ENCODE measurements around the gene TEAD4. TPM values are rescaled to one million over a fixed set of nuclear protein-coding genes. Genes with fewer than 3 reads are reported as not detected.

Gene TEAD4
- total and polyA plus RNA-seq, 12 donors = 4.7 to 45.6 (median 11.4) TPM

DNA sequence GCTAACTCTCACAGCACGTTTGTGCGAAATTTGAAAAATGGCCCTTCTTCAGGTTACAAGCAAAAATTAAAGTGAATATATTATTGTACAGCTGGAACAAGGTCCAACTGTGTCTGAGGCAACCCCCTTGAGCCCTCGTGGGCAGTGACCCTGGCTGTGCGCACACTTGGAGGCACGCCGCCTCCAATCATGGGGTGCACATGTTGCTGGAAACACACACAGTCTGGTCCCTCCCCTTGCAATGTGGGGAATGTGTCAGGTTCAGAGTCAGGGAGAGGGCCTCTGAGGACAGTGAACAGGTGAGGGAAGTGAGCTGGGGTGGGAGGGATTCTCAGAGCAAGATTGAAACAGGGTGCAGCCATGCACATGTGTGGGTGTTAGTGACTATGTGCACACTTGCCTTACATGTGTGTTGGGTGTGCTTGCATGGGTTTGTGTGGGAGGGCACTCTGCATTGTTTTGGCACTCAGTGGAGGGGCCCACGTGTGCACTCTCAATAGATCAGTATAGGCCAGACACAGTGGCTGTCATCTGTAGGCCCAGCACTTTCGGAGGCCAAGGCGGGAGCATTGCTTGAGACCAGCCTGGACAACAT lies 127.6 kb downstream of the TEAD4 start:
- intact Hi-C loops (cut with DNase I) = no loop called here

DNA sequence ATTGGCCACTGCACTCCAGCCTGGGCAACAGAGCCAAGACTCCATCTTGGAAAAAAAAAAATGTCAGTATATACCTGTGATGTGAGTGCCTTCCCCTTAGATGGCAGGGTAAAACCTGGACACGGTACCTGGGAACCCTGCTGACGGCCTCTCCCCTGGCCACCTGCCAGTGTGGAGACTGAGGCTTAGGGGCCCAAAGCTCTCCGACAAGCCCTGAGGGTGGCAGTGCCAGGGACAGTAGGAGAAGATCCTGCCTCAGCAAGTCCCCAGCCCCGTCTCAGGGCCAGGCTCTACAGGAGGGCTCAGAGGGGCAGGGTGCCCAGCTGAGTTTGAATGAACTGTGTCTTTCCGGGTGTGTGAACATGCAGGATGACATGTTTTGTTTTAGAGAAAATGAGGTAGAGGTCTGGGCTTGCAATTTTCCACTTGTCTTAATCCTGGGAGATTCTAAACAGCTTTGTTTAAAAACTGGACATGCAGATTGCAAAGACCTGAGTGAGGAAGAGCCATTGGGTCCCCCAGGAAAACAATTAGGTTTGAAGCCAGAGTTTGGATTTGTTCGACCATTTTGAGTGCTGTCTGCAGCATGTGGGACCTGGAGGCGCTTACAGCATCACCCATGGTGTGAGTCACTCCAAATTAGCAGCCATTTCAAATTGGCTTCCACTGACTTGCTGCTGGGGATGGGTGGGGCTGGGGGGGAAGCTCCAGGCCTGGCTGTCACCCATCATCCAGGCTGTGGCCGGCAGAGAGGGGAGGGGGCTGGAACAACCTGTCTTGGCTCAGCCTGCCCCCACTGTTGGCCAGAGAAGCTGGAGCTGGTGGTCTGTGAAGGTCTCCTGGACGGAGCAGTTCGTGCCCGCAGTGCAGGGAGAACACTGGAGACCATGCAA lies 128.8 kb downstream of the TEAD4 start:
- peaks cover 0 to 30% (median 0%) of the 10 kb centered on the region in 9 donors for H3K36me3 ChIP-seq
- no peaks in the 10 kb centered on the region for H3K9me3 ChIP-seq
- WGBS, 2 donors = 81 to 85% methylated on average over 11 of the region's 11 CpGs
- TF ChIP-seq, protein P1, sequence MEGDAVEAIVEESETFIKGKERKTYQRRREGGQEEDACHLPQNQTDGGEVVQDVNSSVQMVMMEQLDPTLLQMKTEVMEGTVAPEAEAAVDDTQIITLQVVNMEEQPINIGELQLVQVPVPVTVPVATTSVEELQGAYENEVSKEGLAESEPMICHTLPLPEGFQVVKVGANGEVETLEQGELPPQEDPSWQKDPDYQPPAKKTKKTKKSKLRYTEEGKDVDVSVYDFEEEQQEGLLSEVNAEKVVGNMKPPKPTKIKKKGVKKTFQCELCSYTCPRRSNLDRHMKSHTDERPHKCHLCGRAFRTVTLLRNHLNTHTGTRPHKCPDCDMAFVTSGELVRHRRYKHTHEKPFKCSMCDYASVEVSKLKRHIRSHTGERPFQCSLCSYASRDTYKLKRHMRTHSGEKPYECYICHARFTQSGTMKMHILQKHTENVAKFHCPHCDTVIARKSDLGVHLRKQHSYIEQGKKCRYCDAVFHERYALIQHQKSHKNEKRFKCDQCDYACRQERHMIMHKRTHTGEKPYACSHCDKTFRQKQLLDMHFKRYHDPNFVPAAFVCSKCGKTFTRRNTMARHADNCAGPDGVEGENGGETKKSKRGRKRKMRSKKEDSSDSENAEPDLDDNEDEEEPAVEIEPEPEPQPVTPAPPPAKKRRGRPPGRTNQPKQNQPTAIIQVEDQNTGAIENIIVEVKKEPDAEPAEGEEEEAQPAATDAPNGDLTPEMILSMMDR (IDR thresholded peaks at IDR 0.05) = no peak
- H3K4me3 ChIP-seq = no peak overlapping the region
- H3K27me3 ChIP-seq = no peaks in the 10 kb centered on the region
- ATAC-seq (no peak), DNase-seq (no peak)
- intact Hi-C loops (cut with DNase I) = no loop called here
- H3K27ac ChIP-seq = peak overlapping the region in 4 of 10 donors; percentile 18 to 53 (median 35)
- peaks cover 16 to 95% (median 75%) of the 10 kb centered on the region in 9 donors for H3K4me1 ChIP-seq

More for the DNA sequence above, 127.6 kb downstream of the TEAD4 start:
- Histone ChIP-seq H3K27ac (peak overlapping the region in 7 of 10 donors; percentile 24 to 90 (median 83)), H3K36me3 (peaks cover 0 to 18% (median 0%) of the 10 kb centered on the region in 9 donors), H3K9me3 (no peaks in the 10 kb centered on the region), H3K4me3 (no peak overlapping the region), H3K27me3 (no peaks in the 10 kb centered on the region), H3K4me1 (peaks cover 16 to 94% (median 74%) of the 10 kb centered on the region in 9 donors)
- 86 to 90% methylated on average over 9 of the region's 9 CpGs for WGBS, 2 donors
- no peak for DNase-seq
- TF ChIP-seq, protein P1 (IDR thresholded peaks at IDR 0.05) = no peak
- ATAC-seq = no peak

DNA sequence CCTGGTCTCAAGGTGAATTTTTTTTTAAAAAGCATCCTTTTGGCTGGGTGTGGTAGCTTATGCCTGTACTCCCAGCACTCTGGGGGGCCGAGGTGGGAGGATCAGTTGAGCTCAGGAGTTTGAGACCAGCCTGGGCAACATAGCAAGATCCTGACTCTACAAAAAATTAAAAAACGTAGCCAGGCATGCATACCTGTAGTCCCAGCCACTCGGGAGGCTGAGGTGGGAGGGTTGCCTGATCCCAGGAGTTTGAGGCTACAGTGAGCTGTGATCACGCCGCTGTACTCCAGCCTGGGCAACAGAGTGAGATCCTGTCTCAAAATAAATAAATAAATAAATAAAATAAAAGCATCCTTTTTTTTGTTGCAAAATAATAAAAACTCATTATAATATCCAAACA lies 130.4 kb downstream of the TEAD4 start:
- no peaks in the 10 kb centered on the region for H3K27me3 ChIP-seq
- intact Hi-C loops (cut with DNase I) = no loop called here
- H3K27ac ChIP-seq = no peak overlapping the region
- H3K4me3 ChIP-seq = no peak overlapping the region
- H3K36me3 ChIP-seq = peaks cover 0 to 28% (median 0%) of the 10 kb centered on the region in 9 donors
- TF ChIP-seq, protein P1 (IDR thresholded peaks at IDR 0.05) = no peak
- WGBS, 2 donors = 97% methylated on average over 5 of the region's 5 CpGs
- no peaks in the 10 kb centered on the region for H3K9me3 ChIP-seq
- peaks cover 12 to 84% (median 59%) of the 10 kb centered on the region in 9 donors for H3K4me1 ChIP-seq
- no peak for ATAC-seq
- no peak for DNase-seq

Other genes with a start within 250 kb of the TEAD4 start
- 10 to 100 TPM; 26.7 to 65.8 (median 49.1) TPM for gene FKBP4, start 164.4 kb upstream of the TEAD4 start, total RNA-seq
- 10 to 100 TPM; 18.7 to 54.4 TPM for gene FKBP4, start 164.4 kb upstream of the TEAD4 start, polyA plus RNA-seq
- gene ITFG2, start 146.7 kb upstream of the TEAD4 start, total RNA-seq = 10 to 100 TPM; 10.9 to 20.4 (median 13.3) TPM
- gene ITFG2, start 146.7 kb upstream of the TEAD4 start, polyA plus RNA-seq = 10 to 100 TPM; 10.4 to 30.3 TPM
- gene NRIP2, start 124.4 kb upstream of the TEAD4 start, total RNA-seq = 1 to 10 TPM; 1.4 to 3.6 (median 2.5) TPM
- gene NRIP2, start 124.4 kb upstream of the TEAD4 start, polyA plus RNA-seq = 1 to 10 TPM; 2.3 to 4.0 TPM
- not detected for gene TEX52, start 102.4 kb upstream of the TEAD4 start, total RNA-seq
- not detected for gene TEX52, start 102.4 kb upstream of the TEAD4 start, polyA plus RNA-seq
- 10 to 100 TPM in 1 of 10 donors, 1 to 10 TPM in 3, under 1 TPM in 5, not detected in 1; 0.19 to 10.9 (median 0.89) TPM for gene FOXM1, start 82.2 kb upstream of the TEAD4 start, total RNA-seq
- gene FOXM1, start 82.2 kb upstream of the TEAD4 start, polyA plus RNA-seq = under 1 TPM; 0.14 to 0.44 TPM
- 10 to 100 TPM in 2 of 10 donors, 1 to 10 TPM in 8; 3.7 to 10.9 (median 7.1) TPM for gene RHNO1, start 82.2 kb upstream of the TEAD4 start, total RNA-seq
- 1 to 10 TPM; 2.5 to 5.3 TPM for gene RHNO1, start 82.2 kb upstream of the TEAD4 start, polyA plus RNA-seq
- gene TULP3, start 68.5 kb upstream of the TEAD4 start, total RNA-seq = 1 to 10 TPM; 4.0 to 7.3 (median 4.6) TPM
- gene TULP3, start 68.5 kb upstream of the TEAD4 start, polyA plus RNA-seq = 1 to 10 TPM; 5.0 to 5.9 TPM
- 100 to 1,000 TPM; 105 to 401 (median 299) TPM for gene TSPAN9, start 118.0 kb downstream of the TEAD4 start, total RNA-seq
- gene TSPAN9, start 118.0 kb downstream of the TEAD4 start, polyA plus RNA-seq = 10 to 100 TPM; 63.0 to 83.9 TPM

Data from heart right ventricle (tissue), 16 donors.